ENCODE results near the gene TMEM164.
A peak's percentile ranks its signal among the peaks of the same experiment; 100 is the strongest.
"Not testable (repeated sequence)": the region's sequence is repeated elsewhere in the genome, so short reads cannot be mapped to it uniquely, and the experiment has no call there.

The TMEM164 gene
- total RNA-seq = 53.5 to 188 (median 125) reads per million in 17 experiments

- peak; percentile 78 to 91 (median 85) for DNase-seq
Observed at GRCh38 chrX:110002300-110003166, at the start of gene TMEM164. Gene TMEM164, plus strand, starts transcription at chrX:110003114. Its CDS starts 661 bp downstream, at chrX:110003775.

GRCh38 chrX:109954333-109954732 is 48.6 kb upstream of the TMEM164 start:
- DNase-seq = no peak

GRCh38 chrX:109954955-109955354 is 48.0 kb upstream of the TMEM164 start:
- DNase-seq = no peak

DNA sequence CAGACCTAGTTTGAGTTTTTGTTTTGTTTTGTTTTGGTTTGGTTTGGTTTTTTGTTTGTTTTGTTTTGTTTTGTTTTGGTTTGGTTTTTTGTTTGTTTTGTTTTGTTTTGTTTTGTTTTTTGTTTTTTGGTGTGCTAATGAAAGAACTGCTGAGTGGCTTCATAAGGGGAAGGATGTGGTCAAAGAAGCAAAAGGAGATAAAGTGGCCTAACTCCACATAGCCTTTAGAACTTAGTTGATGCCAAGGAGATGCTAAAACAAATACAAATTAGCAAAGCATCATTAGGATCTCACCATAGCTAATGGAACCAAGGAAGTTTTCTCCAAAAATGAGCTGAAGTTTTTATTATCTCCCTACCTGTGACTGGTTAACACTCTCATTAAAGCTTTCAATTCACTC is 44.6 kb upstream of the TMEM164 start:
- peak in 1 of 4 experiments; percentile 6 for DNase-seq

GRCh38 chrX:109959356-109959871 is 43.5 kb upstream of the TMEM164 start:
- no peak for DNase-seq

- no peak for DNase-seq
Observed at GRCh38 chrX:109964390-109964789, 38.5 kb upstream of the TMEM164 start.

DNA sequence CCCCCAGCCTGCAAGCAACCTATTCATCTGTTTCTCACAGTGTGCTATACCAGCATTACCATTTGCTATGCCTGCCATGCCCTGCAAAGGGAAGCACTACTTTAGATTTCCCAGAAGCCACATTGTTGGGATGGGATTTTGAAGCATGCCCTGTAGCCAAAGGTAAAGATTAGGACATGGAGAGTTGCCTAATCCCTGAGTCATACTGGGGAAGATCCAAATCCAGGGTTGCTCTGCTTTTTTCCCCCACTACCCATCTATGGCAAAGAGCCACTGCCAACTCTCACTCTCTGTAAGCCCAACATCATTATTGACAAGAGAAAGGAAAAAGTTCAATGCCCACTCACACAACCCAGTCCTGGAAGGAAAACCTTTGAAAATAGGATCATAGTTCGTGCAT is 36.7 kb upstream of the TMEM164 start:
- DNase-seq = no peak

DNA sequence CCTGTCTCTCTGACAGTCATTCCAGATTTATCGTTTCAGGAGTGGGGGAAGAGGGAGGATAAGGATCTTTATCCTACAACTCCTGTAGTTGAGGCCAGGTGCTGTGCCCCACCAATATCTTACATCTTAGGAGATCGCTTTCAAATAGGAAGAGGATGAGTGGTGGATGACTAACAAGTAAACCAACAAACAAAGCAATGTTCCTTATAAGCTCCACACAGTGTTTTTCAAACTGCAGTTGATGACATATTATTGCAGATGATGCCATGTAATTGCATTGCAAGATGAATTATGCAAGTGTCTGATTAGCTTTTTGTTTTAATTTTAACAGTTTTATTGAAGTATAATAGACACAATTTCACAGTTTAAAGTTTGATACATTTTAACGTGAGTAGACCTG is 35.8 kb upstream of the TMEM164 start:
- DNase-seq = peak in 1 of 4 experiments; percentile 1

DNA sequence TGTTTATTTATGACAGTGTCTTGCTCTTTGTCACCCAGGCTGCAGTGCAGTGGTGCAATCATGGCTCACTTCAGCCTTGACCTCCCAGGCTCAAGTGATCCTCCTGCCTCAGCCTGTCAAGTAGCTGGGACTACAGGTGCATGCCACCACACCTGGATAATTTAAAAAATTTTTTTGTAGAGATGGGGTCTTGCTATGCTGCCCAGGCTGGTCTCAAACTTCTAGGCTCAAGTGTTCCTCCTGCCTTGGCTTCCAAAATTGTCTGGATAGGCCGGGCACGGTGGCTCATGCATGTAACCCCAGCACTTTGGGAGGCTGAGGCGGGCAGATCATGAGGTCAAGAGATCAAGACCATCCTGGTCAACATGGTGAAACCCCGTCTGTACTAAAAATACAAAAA is 32.1 kb upstream of the TMEM164 start:
- not testable (repeated sequence) for DNase-seq

GRCh38 chrX:109974906-109975655 is 27.8 kb upstream of the TMEM164 start:
- DNase-seq = peak in 1 of 4 experiments; percentile 4

GRCh38 chrX:109985210-109985609 is 17.7 kb upstream of the TMEM164 start:
- not testable (repeated sequence) for DNase-seq

- DNase-seq = no peak
Observed at GRCh38 chrX:109987884-109988283, 15.0 kb upstream of the TMEM164 start.

DNA sequence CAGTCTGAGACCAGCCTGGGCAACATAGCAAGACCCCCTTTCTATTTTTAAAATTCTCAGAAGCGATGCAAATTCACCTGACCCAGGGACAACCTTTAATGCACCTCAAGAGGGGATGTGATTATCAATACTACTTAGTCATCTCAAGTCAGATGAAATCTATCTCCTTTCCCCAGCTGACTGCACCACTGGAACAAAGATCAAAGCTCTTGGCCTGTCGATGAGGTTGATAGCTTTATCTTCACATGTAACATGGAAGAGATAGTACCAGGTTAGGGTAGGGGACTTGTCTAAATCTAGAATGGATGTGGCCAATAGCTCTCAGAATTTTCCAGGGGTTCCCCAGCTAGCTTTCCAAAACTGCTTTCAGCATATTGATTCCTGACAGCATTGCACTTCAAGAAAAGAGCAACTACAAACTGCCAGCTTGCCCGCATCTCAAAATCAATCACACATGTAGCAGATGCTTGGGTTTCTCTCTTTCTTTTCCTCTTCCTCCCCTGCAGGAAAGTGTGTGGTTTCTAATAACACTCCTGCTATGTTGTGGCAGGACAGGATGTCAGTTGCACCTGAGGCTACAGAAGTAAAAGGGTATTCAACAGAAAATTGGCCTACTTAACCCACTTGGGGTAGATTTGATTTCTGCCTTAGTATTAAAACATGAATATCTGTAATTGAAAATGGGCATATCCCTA is 12.2 kb upstream of the TMEM164 start:
- DNase-seq = no peak

- no peak for DNase-seq
Observed at GRCh38 chrX:109992203-109992602, 10.7 kb upstream of the TMEM164 start.

- no peak for DNase-seq
Observed at GRCh38 chrX:109995155-109995554, 7.8 kb upstream of the TMEM164 start.

DNA sequence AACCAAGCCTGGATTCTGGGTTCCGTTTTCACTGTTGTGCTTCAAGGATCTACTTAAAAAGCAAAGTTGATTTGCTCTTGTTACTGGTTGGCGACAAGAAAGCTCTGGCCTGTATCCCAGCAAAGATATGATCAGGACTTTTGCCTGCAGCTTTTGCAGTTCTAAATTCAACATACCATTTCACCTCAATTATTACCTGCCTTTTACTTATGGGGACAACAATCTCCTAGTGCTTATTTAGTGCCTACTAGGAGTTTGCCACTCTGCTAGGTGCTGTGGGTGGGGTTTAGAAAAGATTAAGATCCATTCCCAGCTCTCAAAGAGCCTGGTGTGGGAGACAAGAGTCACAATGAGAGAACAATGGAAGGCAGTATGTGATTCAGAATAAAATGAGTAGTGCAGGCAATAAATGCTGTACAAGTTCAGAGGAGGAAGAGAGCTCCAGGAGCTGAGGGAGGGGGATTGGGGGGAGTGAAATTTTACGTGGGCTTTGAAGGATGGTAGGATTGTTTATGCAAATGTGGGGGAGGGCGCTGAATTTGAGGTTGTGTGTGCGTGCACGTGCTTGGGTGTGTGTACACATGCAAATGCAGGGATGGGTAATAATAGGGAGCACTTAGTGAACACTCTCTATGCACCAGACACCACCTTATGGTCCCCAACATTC is 5.0 kb upstream of the TMEM164 start:
- no peak for DNase-seq

GRCh38 chrX:110000000-110000399 is 2.9 kb upstream of the TMEM164 start:
- no peak for DNase-seq

DNA sequence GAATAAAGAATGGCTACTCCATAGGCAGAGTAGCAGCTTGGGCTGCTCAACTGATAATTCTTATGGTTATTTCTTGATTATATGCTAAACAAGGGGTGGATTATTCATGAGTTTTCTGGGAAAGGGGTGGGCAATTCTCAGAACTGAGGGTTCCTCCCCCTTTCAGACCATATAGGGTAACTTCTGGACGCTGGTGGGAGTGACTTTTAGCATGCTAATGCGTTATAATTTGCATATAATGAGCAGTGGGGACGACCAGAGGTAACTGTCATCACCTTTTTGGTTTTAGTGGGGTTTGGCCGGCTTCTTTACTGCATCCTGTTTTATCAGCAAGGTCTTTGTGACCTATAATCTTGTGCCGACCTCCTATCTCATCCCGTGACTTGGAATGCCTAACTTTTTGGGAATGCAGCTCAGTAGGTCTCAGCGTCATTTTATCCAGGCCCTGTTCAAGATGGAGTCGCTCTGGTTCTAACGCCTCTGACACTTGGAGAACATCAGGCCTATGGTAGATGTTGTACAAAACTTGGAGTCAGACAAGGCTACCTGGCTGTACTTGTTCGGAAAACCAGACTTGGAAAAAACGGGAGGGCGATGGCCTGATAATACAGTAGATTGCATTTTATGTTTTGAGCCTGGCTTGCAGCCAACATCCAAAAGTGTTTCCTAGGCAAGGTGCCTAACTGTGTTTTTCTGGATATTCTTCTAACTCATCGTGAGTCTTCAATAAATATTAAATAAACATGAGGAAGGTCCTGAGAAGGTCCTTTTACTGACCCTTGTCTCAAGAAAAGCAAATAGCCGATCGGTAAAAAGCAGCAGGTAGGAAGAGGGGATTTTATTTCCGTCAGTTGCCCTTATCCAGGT is 1.8 kb upstream of the TMEM164 start:
- no peak for DNase-seq

- no peak for DNase-seq
Observed at GRCh38 chrX:110001740-110002299, 1.1 kb upstream of the TMEM164 start.
